ENCODE results near the gene TMEM98.

DNA sequence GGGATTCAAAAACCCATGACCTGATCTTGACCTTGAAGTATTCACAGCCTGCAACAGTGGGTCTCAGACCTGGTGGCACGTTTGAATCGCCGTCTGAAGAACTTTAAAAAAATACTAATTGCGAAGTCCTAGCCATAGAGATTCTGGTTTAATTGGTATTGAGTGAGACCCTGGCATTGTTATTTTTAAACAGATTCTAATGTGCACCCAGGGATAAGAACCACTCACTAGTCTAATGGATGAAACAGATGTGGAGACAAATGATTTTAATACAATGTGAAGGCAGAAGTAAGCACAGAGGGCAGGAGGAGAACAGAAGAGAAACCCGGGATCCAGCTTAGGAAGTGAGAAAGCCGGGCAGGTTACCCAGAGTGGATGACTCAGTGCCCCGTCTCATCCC is 21.2 kb downstream of the TMEM98 start:
- TF ChIP-seq, protein P1, sequence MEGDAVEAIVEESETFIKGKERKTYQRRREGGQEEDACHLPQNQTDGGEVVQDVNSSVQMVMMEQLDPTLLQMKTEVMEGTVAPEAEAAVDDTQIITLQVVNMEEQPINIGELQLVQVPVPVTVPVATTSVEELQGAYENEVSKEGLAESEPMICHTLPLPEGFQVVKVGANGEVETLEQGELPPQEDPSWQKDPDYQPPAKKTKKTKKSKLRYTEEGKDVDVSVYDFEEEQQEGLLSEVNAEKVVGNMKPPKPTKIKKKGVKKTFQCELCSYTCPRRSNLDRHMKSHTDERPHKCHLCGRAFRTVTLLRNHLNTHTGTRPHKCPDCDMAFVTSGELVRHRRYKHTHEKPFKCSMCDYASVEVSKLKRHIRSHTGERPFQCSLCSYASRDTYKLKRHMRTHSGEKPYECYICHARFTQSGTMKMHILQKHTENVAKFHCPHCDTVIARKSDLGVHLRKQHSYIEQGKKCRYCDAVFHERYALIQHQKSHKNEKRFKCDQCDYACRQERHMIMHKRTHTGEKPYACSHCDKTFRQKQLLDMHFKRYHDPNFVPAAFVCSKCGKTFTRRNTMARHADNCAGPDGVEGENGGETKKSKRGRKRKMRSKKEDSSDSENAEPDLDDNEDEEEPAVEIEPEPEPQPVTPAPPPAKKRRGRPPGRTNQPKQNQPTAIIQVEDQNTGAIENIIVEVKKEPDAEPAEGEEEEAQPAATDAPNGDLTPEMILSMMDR (conservative IDR thresholded peaks at IDR 0.05; ENCODE audit: low read depth, low read length): no peak
- no peak for TF ChIP-seq EZH2 (IDR thresholded peaks at IDR 0.05; ENCODE audit: borderline replicate concordance, low read depth, low read length, poor library complexity, severe bottlenecking)
